Kidney epithelial cell (primary cell): ENCODE data around the gene OR5J2. TPM values are rescaled to one million over a fixed set of nuclear protein-coding genes. Genes with fewer than 3 reads are reported as not detected.
"Not testable (repeated sequence)": the region's sequence is repeated elsewhere in the genome, so short reads cannot be mapped to it uniquely, and the experiment has no call there.

Experiments
- DNase-seq: peaks from one replicate; pipeline ENCODE4 v3.0.0-alpha.2; 2010; ENCODE audit warnings: low read depth
- H3K27me3 ChIP-seq: 2 replicates; pipeline ENCODE4 v1.6.0; 2011; ENCODE audit warnings: low read length; ENCODE audit not compliant: control insufficient read depth, insufficient read depth
- H3K36me3 ChIP-seq: 2 replicates; pipeline ENCODE4 v1.5.1; 2011; ENCODE audit warnings: low read length; ENCODE audit not compliant: control insufficient read depth, insufficient read depth
- H3K4me3 ChIP-seq: 2 replicates; pipeline ENCODE4 v1.5.1; 2011; ENCODE audit warnings: low read depth, mild to moderate bottlenecking, control low read depth, low read length
- CTCF ChIP-seq: IDR thresholded peaks from 2 replicates; pipeline ENCODE4 v1.5.1; 2011; ENCODE audit warnings: mild to moderate bottlenecking, moderate library complexity, low read length, control low read depth, inconsistent platforms; ENCODE audit not compliant: insufficient read depth, poor library complexity, severe bottlenecking
- total RNA-seq: library from RNA; depleted of rRNA; stranded (reverse); fragments of >200 nt; gene quantifications from 2 replicates; pipeline ENCODE4 v1.2.3, GENCODE V29; 2015

OR5J2 gene
- total RNA-seq, 1 donor from 2014 or later: not detected

- no peak for TF ChIP-seq CTCF
- no peak for DNase-seq
Measured at GRCh38 chr11:56207790-56208189, 31.4 kb downstream of the OR5J2 start.

GRCh38 chr11:56214537-56214936 is 38.1 kb downstream of the OR5J2 start:
- Histone ChIP-seq H3K4me3 (no peak overlapping the region), H3K27me3 (no peaks in the 10 kb centered on the region), H3K36me3 (no peaks in the 10 kb centered on the region)
- TF ChIP-seq CTCF: no peak
- no peak for DNase-seq

More at GRCh38 chr11:56207790-56208189, 31.4 kb downstream of the OR5J2 start:
- Histone ChIP-seq H3K4me3 (no peak overlapping the region), H3K27me3 (no peaks in the 10 kb centered on the region), H3K36me3 (no peaks in the 10 kb centered on the region)

GRCh38 chr11:56219735-56220134 is 43.3 kb downstream of the OR5J2 start:
- not testable (repeated sequence) for H3K36me3 ChIP-seq, H3K27me3 ChIP-seq

More at GRCh38 chr11:56219735-56220134, 43.3 kb downstream of the OR5J2 start:
- H3K4me3 ChIP-seq, DNase-seq: not testable (repeated sequence)

Other genes with a start within 250 kb of the OR5J2 start
- gene OR5I1, start 240.2 kb upstream of the OR5J2 start, total RNA-seq: not detected in 2 replicates
- gene OR10AG1, start 206.7 kb upstream of the OR5J2 start, total RNA-seq: not detected in 2 replicates
- gene OR5F1, start 182.0 kb upstream of the OR5J2 start, total RNA-seq: not detected in 2 replicates
- not detected in 2 replicates for gene OR5AS1, start 149.0 kb upstream of the OR5J2 start, total RNA-seq
- gene OR8I2, start 83.3 kb upstream of the OR5J2 start, total RNA-seq: not detected in 2 replicates
- gene OR8H2, start 72.9 kb upstream of the OR5J2 start, total RNA-seq: not detected in 2 replicates
- gene OR8H3, start 54.2 kb upstream of the OR5J2 start, total RNA-seq: not detected in 2 replicates
- not detected in 2 replicates for gene OR8J3, start 36.4 kb upstream of the OR5J2 start, total RNA-seq
- gene OR8K5, start 16.3 kb upstream of the OR5J2 start, total RNA-seq: not detected in 2 replicates
- gene OR5T2, start 57.6 kb downstream of the OR5J2 start, total RNA-seq: not detected in 2 replicates
- not detected in 2 replicates for gene OR5T3, start 75.6 kb downstream of the OR5J2 start, total RNA-seq
- gene OR5T1, start 97.5 kb downstream of the OR5J2 start, total RNA-seq: not detected in 2 replicates
- not detected in 2 replicates for gene OR8H1, start 115.6 kb downstream of the OR5J2 start, total RNA-seq
- not detected in 2 replicates for gene OR8K3, start 138.5 kb downstream of the OR5J2 start, total RNA-seq
- gene OR8K1, start 169.4 kb downstream of the OR5J2 start, total RNA-seq: not detected in 2 replicates
- not detected in 2 replicates for gene OR8J1, start 177.7 kb downstream of the OR5J2 start, total RNA-seq
- gene OR8U1, start 199.0 kb downstream of the OR5J2 start, total RNA-seq: not detected in 2 replicates
- not detected in 2 replicates for gene OR5AL1, start 236.1 kb downstream of the OR5J2 start, total RNA-seq